BLaER1 treated with 17β-estradiol and CSF1 and Interleukin-3, amounts not matched to agents 10 nM and 100 nM (cell line): ENCODE measurements around the gene BCAT1.

ENCODE experiments used
- H3K27ac ChIP-seq, 11 experiments: shearing (Covaris generic); formaldehyde crosslinking; 2 replicates each; pipeline ENCODE4 v1.8.1; 2022
- H3K27me3 ChIP-seq, 11 experiments: shearing (Covaris generic); formaldehyde crosslinking; 2 replicates each; pipeline ENCODE4 v1.8.1; 2022
- H3K36me3 ChIP-seq, 11 experiments: shearing (Covaris generic); formaldehyde crosslinking; 2 replicates each; pipeline ENCODE4 v1.8.1; 2022
- H3K4me1 ChIP-seq, 10 experiments: shearing (Covaris generic); formaldehyde crosslinking; 2 replicates each; pipeline ENCODE4 v1.8.1; 2022
- H3K4me2 ChIP-seq, 11 experiments: shearing (Covaris generic); formaldehyde crosslinking; 2 replicates each; pipeline ENCODE4 v1.8.1; 2022
- H3K4me3 ChIP-seq, 10 experiments: shearing (Covaris generic); formaldehyde crosslinking; 2 replicates each; pipeline ENCODE4 v1.8.1; 2022
- H3K9ac ChIP-seq, 11 experiments: shearing (Covaris generic); formaldehyde crosslinking; 2 replicates each; pipeline ENCODE4 v1.8.1; 2022
- H3K9me3 ChIP-seq, 11 experiments: shearing (Covaris generic); formaldehyde crosslinking; replicated peaks in 1 of 11; 2 replicates each; pipeline ENCODE4 v1.8.1; 2022
- H4K20me1 ChIP-seq, 11 experiments: shearing (Covaris generic); formaldehyde crosslinking; 2 replicates each; pipeline ENCODE4 v1.8.1; 2022
- Cebpa-rat ChIP-seq, 11 experiments: shearing (Covaris generic); IDR thresholded peaks; 2 replicates each; pipeline ENCODE4 v1.8.1; 2022

BCAT1 gene

DNA sequence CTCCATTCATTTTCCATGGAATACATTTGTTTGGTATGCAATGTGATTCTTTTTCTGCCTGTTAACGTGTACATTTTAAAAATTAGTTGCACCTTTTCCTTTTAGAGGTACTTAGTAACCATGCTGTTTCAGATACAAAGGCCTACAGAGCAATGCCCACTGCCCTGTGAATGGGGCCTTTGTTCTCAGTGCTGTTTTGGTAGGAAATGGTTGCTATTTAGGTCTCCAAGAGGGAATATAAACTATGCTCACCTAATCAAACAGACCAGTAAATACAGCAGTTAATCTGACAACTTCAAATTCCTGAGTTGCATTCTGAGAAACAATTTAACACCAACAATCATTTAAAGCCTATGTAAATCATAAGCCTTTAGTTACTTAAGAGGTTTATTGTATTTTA, 188.7 kb downstream of the BCAT1 start:
- no peaks in the 10 kb centered on the region for H3K36me3 ChIP-seq
- no peak overlapping the region for H3K9ac ChIP-seq
- TF ChIP-seq Cebpa-rat (IDR thresholded peaks at IDR 0.05) = no peak
- no peak overlapping the region for H3K27ac ChIP-seq
- no peak overlapping the region for H3K4me3 ChIP-seq
- peaks cover 0 to 7% (median 0%) of the 10 kb centered on the region in 10 experiments; a peak in 3 of 20 replicates for H3K4me1 ChIP-seq
- H3K4me2 ChIP-seq = no peak overlapping the region
- H3K27me3 ChIP-seq = no peaks in the 10 kb centered on the region
- no peaks in the 10 kb centered on the region; a peak in 1 of 22 replicates for H3K9me3 ChIP-seq
- H4K20me1 ChIP-seq = no peaks in the 10 kb centered on the region
